Vagina (tissue), 2 donors: ENCODE data around the gene PPEF1.

Source experiments
- POLR2A ChIP-seq, 2 donors: fragments of 450-650 bp; IDR thresholded peaks; one replicate each; pipeline ENCODE4 v1.6.1; 2017; ENCODE audit warnings: antibody characterized with exemption in 2 of 2, mild to moderate bottlenecking in 2 of 2, moderate library complexity in 2 of 2
- TF ChIP-seq, protein P1 (sequence below), 3 experiments: fragments of 450-650 bp in 2 of 3; fragments of 200-600 bp in 1 of 3; sonication (generic) in 1 of 3; IDR thresholded peaks; one replicate each; pipeline ENCODE4 v1.5.1; 2017 to 2019; ENCODE audit warnings: antibody characterized with exemption in 3 of 3, mild to moderate bottlenecking in 2 of 3, moderate library complexity in 2 of 3

DNA sequence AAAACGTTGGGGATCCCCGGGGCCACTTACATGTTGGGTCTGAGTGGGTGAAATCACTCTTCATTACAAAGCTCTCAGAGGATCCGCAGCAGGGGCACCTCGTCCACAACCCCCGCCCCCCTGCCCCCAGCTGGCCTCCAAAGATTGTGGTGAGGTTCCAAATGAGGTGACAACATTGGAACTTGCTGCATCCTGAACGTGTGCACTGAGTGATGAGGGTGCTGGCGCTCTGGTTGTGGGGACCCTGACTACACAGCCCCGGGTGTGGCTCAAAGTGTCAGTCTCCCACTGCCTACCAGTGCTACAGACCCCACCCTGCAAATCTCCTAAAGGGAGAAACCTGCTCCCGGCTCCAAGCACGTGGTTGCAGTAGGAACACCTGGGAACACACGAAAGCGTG lies 164.5 kb downstream of the PPEF1 start:
- no peak for TF ChIP-seq POLR2A (IDR thresholded peaks at IDR 0.05)
- TF ChIP-seq, protein P1, sequence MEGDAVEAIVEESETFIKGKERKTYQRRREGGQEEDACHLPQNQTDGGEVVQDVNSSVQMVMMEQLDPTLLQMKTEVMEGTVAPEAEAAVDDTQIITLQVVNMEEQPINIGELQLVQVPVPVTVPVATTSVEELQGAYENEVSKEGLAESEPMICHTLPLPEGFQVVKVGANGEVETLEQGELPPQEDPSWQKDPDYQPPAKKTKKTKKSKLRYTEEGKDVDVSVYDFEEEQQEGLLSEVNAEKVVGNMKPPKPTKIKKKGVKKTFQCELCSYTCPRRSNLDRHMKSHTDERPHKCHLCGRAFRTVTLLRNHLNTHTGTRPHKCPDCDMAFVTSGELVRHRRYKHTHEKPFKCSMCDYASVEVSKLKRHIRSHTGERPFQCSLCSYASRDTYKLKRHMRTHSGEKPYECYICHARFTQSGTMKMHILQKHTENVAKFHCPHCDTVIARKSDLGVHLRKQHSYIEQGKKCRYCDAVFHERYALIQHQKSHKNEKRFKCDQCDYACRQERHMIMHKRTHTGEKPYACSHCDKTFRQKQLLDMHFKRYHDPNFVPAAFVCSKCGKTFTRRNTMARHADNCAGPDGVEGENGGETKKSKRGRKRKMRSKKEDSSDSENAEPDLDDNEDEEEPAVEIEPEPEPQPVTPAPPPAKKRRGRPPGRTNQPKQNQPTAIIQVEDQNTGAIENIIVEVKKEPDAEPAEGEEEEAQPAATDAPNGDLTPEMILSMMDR (IDR thresholded peaks at IDR 0.05) = no peak
